Testis (tissue), 2 donors: ENCODE measurements around the gene SAMD4A.

Experiments used
- CTCF ChIP-seq, 3 experiments: fragments of 450-650 bp in 2 of 3; fragments of 200-600 bp in 1 of 3; sonication (generic) in 1 of 3; IDR thresholded peaks; one replicate each; pipeline ENCODE4 v1.5.1; 2016 to 2019; ENCODE audit warnings: antibody characterized with exemption in 3 of 3, mild to moderate bottlenecking in 2 of 3, moderate library complexity in 1 of 3
- POLR2A ChIP-seq: fragments of 450-650 bp; IDR thresholded peaks from one replicate; pipeline ENCODE4 v1.6.1; 2017; ENCODE audit warnings: antibody characterized with exemption, mild to moderate bottlenecking, moderate library complexity

DNA sequence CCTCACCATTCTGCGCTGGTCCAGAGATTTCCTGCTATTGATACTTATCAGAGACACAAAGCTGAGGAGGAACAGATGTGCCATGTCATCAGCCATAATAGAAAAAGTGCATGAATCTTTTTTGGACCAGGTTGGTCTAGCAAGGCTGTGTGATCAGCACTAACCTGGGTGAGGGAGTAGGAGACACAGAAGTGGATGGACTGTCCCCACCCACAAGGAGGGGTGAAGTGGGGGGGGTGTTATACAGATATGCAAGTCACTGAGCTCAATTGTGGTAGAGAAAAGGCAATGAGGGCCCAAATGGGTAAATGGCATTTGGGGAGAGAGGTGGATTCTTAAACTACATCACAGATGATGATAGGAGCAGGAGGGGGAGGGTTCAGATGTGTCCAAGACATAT is 123.0 kb downstream of the SAMD4A start:
- TF ChIP-seq CTCF (IDR thresholded peaks at IDR 0.05): no peak
- no peak for TF ChIP-seq POLR2A
